ENCODE data around the gene TMEM168.

Gene TMEM168

GRCh38 chr7:112726076-112726475, 64.1 kb downstream of the TMEM168 start:
- TF ChIP-seq L3MBTL2 (conservative IDR thresholded peaks at IDR 0.05) (no peak), ELF4 (IDR thresholded peaks at IDR 0.05) (no peak), FOXA1 (IDR thresholded peaks at IDR 0.05) (no peak), CTBP1 (IDR thresholded peaks at IDR 0.05; ENCODE audit: borderline replicate concordance) (no peak), LEF1 (IDR thresholded peaks at IDR 0.05; ENCODE audit: borderline replicate concordance) (no peak), SUZ12 (IDR thresholded peaks at IDR 0.05) (no peak), PKNOX1 (IDR thresholded peaks at IDR 0.05) (no peak), FOXM1 (IDR thresholded peaks at IDR 0.05; ENCODE audit: borderline replicate concordance) (no peak), NFRKB (IDR thresholded peaks at IDR 0.05) (no peak), ZNF384 (IDR thresholded peaks at IDR 0.05) (no peak), BHLHE40 (IDR thresholded peaks at IDR 0.05; ENCODE audit: borderline replicate concordance) (no peak)
- ChIA-PET POLR2A (no interaction called here), CTCF (no interaction called here)
- no peak for DNase-seq (ENCODE audit: extremely low spot score)

- ChIA-PET CTCF (no interaction called here), POLR2A (no interaction called here)
- DNase-seq (ENCODE audit: extremely low spot score): no peak
- TF ChIP-seq CTBP1 (IDR thresholded peaks at IDR 0.05; ENCODE audit: borderline replicate concordance) (no peak), ARNT (IDR thresholded peaks at IDR 0.05) (no peak), FOXA1 (IDR thresholded peaks at IDR 0.05) (no peak), FOXM1 (IDR thresholded peaks at IDR 0.05; ENCODE audit: borderline replicate concordance) (no peak), SP1 (IDR thresholded peaks at IDR 0.05) (no peak), L3MBTL2 (conservative IDR thresholded peaks at IDR 0.05) (no peak), LEF1 (IDR thresholded peaks at IDR 0.05; ENCODE audit: borderline replicate concordance) (no peak), NFRKB (IDR thresholded peaks at IDR 0.05) (no peak), HDGF (IDR thresholded peaks at IDR 0.05; ENCODE audit: borderline replicate concordance) (no peak), SUZ12 (IDR thresholded peaks at IDR 0.05) (no peak), FOXK2 (IDR thresholded peaks at IDR 0.05) (no peak), BHLHE40 (IDR thresholded peaks at IDR 0.05; ENCODE audit: borderline replicate concordance) (no peak), TARDBP (IDR thresholded peaks at IDR 0.05) (no peak), ELF4 (IDR thresholded peaks at IDR 0.05) (no peak), PKNOX1 (IDR thresholded peaks at IDR 0.05) (no peak), ZNF384 (IDR thresholded peaks at IDR 0.05) (no peak)
Measured at GRCh38 chr7:112723416-112723815, 66.8 kb downstream of the TMEM168 start.

GRCh38 chr7:112721366-112721765, 68.8 kb downstream of the TMEM168 start:
- ChIA-PET CTCF (no interaction called here), POLR2A (no interaction called here)
- no peak for TF ChIP-seq NFRKB (IDR thresholded peaks at IDR 0.05)
- TF ChIP-seq FOXA1 (IDR thresholded peaks at IDR 0.05): no peak
- no peak for TF ChIP-seq CTBP1 (IDR thresholded peaks at IDR 0.05; ENCODE audit: borderline replicate concordance)
- TF ChIP-seq ELF4 (IDR thresholded peaks at IDR 0.05): no peak
- TF ChIP-seq LEF1 (IDR thresholded peaks at IDR 0.05; ENCODE audit: borderline replicate concordance): no peak
- TF ChIP-seq PKNOX1 (IDR thresholded peaks at IDR 0.05): no peak
- no peak for TF ChIP-seq SP1 (IDR thresholded peaks at IDR 0.05)
- TF ChIP-seq SUZ12 (IDR thresholded peaks at IDR 0.05): no peak
- TF ChIP-seq ZNF384 (IDR thresholded peaks at IDR 0.05): no peak
- TF ChIP-seq FOXM1 (IDR thresholded peaks at IDR 0.05; ENCODE audit: borderline replicate concordance): no peak
- TF ChIP-seq TARDBP (IDR thresholded peaks at IDR 0.05): no peak
- TF ChIP-seq HDGF (IDR thresholded peaks at IDR 0.05; ENCODE audit: borderline replicate concordance): no peak
- TF ChIP-seq BHLHE40 (IDR thresholded peaks at IDR 0.05; ENCODE audit: borderline replicate concordance): no peak
- TF ChIP-seq ARNT (IDR thresholded peaks at IDR 0.05): no peak
- TF ChIP-seq FOXK2 (IDR thresholded peaks at IDR 0.05): no peak
- no peak for TF ChIP-seq L3MBTL2 (conservative IDR thresholded peaks at IDR 0.05)
- no peak for DNase-seq (ENCODE audit: extremely low spot score)

- DNase-seq (ENCODE audit: extremely low spot score): no peak
- POLR2A ChIA-PET: no interaction called here
- CTCF ChIA-PET: no interaction called here
- TF ChIP-seq TARDBP (IDR thresholded peaks at IDR 0.05): no peak
- no peak for TF ChIP-seq CTBP1 (IDR thresholded peaks at IDR 0.05; ENCODE audit: borderline replicate concordance)
- no peak for TF ChIP-seq SUZ12 (IDR thresholded peaks at IDR 0.05)
- TF ChIP-seq LEF1 (IDR thresholded peaks at IDR 0.05; ENCODE audit: borderline replicate concordance): no peak
- TF ChIP-seq FOXA1 (IDR thresholded peaks at IDR 0.05): no peak
- no peak for TF ChIP-seq FOXM1 (IDR thresholded peaks at IDR 0.05; ENCODE audit: borderline replicate concordance)
- no peak for TF ChIP-seq HDGF (IDR thresholded peaks at IDR 0.05; ENCODE audit: borderline replicate concordance)
- TF ChIP-seq SP1 (IDR thresholded peaks at IDR 0.05): no peak
- no peak for TF ChIP-seq ELF4 (IDR thresholded peaks at IDR 0.05)
- TF ChIP-seq PKNOX1 (IDR thresholded peaks at IDR 0.05): no peak
- TF ChIP-seq BHLHE40 (IDR thresholded peaks at IDR 0.05; ENCODE audit: borderline replicate concordance): no peak
- no peak for TF ChIP-seq NFRKB (IDR thresholded peaks at IDR 0.05)
- no peak for TF ChIP-seq ARNT (IDR thresholded peaks at IDR 0.05)
- no peak for TF ChIP-seq FOXK2 (IDR thresholded peaks at IDR 0.05)
- TF ChIP-seq L3MBTL2 (conservative IDR thresholded peaks at IDR 0.05): no peak
- TF ChIP-seq ZNF384 (IDR thresholded peaks at IDR 0.05): no peak
Measured at GRCh38 chr7:112715525-112715924, 74.7 kb downstream of the TMEM168 start.

GRCh38 chr7:112714917-112715316, 75.3 kb downstream of the TMEM168 start:
- TF ChIP-seq CTBP1 (IDR thresholded peaks at IDR 0.05; ENCODE audit: borderline replicate concordance) (no peak), L3MBTL2 (conservative IDR thresholded peaks at IDR 0.05) (no peak), ELF4 (IDR thresholded peaks at IDR 0.05) (no peak), FOXK2 (IDR thresholded peaks at IDR 0.05) (no peak), LEF1 (IDR thresholded peaks at IDR 0.05; ENCODE audit: borderline replicate concordance) (no peak), ZNF384 (IDR thresholded peaks at IDR 0.05) (no peak), FOXM1 (IDR thresholded peaks at IDR 0.05; ENCODE audit: borderline replicate concordance) (no peak), SUZ12 (IDR thresholded peaks at IDR 0.05) (no peak), HDGF (IDR thresholded peaks at IDR 0.05; ENCODE audit: borderline replicate concordance) (no peak), PKNOX1 (IDR thresholded peaks at IDR 0.05) (no peak), ARNT (IDR thresholded peaks at IDR 0.05) (no peak)
- CTCF ChIA-PET: no interaction called here
- POLR2A ChIA-PET: no interaction called here
- DNase-seq (ENCODE audit: extremely low spot score): no peak

Measured in HEK293T (cell line).